PFSK-1 (cell line): ENCODE results near the gene DCUN1D2.

Experiments used
- FOXP2 ChIP-seq: optimal IDR thresholded peaks from 2 replicates; pipeline ENCODE3; 2011; ENCODE audit warnings: borderline replicate concordance, control low read depth, inconsistent platforms; ENCODE audit not compliant: insufficient read depth; ENCODE audit errors: extremely low read length, extremely low read depth
- POLR2AphosphoS5 ChIP-seq: IDR thresholded peaks from 2 replicates; pipeline ENCODE4 v1.6.1; 2012; ENCODE audit warnings: low read depth, mild to moderate bottlenecking, control low read depth, low read length, moderate library complexity
- SIN3A ChIP-seq: IDR thresholded peaks from 2 replicates; pipeline ENCODE4 v1.6.1; 2012; ENCODE audit warnings: mild to moderate bottlenecking, low read length, moderate library complexity, borderline replicate concordance; ENCODE audit not compliant: insufficient read depth
- TAF1 ChIP-seq: IDR thresholded peaks from 2 replicates; pipeline ENCODE4 v1.6.1; 2012; ENCODE audit warnings: low read length, control low read depth, borderline replicate concordance; ENCODE audit not compliant: insufficient read depth
- TF ChIP-seq, protein P1 (sequence below), 2 experiments: IDR thresholded peaks; 2 replicates each; pipeline versions ENCODE4 v1.6.1 to v1.8.0; 2011 to 2012; ENCODE audit warnings: low read depth in 2 of 2, low read length in 2 of 2, control low read depth in 1 of 2, inconsistent platforms in 1 of 2, mild to moderate bottlenecking in 1 of 2, moderate library complexity in 1 of 2; ENCODE audit not compliant: insufficient read depth in 1 of 2

Gene DCUN1D2

DNA sequence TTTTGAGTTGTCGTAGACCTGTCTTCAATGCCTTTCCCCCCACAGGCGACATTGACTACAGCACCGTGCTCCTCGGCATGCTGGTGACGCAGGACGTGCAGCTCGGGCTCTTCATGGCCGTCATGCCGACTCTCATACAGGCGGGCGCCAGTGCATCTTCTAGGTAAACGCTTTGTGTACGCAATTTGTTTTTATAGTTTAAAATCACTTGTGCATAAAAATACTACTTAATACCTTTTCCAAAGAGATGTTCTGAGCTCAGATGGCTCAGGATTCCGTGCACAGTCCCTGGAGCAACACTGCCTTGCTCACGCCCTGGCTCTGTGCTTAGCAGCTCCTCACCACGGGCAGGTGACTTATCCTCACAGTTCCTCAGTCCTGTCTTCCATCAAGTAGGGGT, 30.1 kb upstream of the DCUN1D2 start:
- TF ChIP-seq TAF1, result no peak
- TF ChIP-seq FOXP2, result no peak
- no peak for TF ChIP-seq SIN3A
- TF ChIP-seq POLR2AphosphoS5, result no peak
- TF ChIP-seq, protein P1, sequence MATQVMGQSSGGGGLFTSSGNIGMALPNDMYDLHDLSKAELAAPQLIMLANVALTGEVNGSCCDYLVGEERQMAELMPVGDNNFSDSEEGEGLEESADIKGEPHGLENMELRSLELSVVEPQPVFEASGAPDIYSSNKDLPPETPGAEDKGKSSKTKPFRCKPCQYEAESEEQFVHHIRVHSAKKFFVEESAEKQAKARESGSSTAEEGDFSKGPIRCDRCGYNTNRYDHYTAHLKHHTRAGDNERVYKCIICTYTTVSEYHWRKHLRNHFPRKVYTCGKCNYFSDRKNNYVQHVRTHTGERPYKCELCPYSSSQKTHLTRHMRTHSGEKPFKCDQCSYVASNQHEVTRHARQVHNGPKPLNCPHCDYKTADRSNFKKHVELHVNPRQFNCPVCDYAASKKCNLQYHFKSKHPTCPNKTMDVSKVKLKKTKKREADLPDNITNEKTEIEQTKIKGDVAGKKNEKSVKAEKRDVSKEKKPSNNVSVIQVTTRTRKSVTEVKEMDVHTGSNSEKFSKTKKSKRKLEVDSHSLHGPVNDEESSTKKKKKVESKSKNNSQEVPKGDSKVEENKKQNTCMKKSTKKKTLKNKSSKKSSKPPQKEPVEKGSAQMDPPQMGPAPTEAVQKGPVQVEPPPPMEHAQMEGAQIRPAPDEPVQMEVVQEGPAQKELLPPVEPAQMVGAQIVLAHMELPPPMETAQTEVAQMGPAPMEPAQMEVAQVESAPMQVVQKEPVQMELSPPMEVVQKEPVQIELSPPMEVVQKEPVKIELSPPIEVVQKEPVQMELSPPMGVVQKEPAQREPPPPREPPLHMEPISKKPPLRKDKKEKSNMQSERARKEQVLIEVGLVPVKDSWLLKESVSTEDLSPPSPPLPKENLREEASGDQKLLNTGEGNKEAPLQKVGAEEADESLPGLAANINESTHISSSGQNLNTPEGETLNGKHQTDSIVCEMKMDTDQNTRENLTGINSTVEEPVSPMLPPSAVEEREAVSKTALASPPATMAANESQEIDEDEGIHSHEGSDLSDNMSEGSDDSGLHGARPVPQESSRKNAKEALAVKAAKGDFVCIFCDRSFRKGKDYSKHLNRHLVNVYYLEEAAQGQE (IDR thresholded peaks at IDR 0.05; ENCODE audit: insufficient read depth in 1 of 2, low read depth in 2 of 2, low read length in 2 of 2), result no peak

DNA sequence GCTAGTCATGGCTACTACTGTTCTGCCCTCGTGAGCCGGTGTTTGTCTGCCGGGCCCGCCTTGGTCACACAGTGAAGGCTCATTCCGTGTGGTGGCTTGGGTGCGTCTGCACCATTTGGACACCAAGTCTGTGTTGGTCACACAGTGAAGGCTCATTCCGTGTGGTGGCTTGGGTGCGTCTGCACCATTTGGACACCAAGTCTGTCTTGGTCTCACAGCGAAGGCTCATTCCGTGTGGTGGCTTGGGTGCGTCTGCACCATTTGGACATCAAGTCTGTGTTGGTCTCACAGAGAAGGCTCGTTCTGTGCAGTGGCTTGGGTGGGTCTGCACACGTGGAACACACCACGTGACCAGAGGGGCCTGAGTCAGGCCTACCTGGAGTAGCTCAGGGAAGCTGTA, 29.0 kb upstream of the DCUN1D2 start:
- TF ChIP-seq FOXP2 (no peak), SIN3A (no peak), POLR2AphosphoS5 (no peak), TAF1 (no peak)
- TF ChIP-seq, protein P1 (IDR thresholded peaks at IDR 0.05; ENCODE audit: insufficient read depth in 1 of 2, low read depth in 2 of 2, low read length in 2 of 2), result no peak

DNA sequence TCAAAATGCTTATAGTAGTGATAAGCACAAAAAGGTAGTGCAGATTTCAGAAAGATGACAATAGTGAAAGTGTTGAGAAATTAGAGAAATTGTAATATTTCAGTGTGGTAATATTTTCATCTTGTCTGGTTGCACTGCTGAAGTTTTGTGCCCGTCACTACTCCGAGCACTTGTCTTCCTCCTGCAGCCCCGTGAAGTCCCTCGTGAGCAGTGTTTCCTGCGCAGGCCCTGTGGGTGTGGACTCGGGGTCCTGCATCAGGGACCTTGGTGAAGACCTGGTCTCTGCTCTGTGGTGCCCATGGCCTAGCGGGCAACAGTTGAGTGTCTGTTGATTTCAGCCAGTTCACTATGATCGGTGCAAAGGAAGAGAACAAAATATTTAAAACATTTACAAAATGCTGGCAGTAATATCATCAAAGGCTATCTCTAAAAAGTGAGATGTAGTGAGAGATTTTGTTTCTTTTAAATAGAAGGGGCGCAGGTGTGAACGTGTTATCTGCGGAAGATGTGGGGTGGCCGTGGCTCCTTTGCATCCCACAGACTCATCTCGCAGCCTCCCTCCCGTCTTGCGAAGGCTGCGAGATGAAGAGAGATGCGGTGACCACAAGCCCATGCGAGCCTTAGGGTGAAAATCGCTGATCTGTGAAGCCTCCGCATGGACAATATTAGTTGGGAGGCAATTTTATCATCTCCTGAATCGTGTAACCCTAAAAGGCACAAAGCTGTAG, 27.7 kb upstream of the DCUN1D2 start:
- TF ChIP-seq FOXP2, result no peak
- no peak for TF ChIP-seq POLR2AphosphoS5
- TF ChIP-seq, protein P1 (IDR thresholded peaks at IDR 0.05; ENCODE audit: insufficient read depth in 1 of 2, low read depth in 2 of 2, low read length in 2 of 2), result no peak

DNA sequence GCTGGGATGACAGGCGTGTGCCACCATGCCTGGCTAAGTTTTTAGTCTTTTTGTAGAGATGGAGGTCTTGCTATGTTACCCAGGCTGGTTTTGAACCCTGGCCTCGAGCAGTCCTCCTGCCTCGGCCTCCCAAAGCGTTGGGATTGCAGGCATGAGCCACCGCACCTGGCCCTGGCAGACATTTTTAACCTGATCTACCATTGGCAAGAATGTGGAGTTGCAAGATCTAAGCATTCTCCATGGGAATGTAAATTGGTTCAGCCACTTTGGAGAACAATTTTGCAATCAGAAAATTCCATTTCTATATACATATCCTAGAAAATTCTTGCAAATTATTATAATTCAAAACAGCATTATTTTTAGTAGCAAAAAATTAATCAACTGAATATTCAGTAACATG, 24.3 kb upstream of the DCUN1D2 start:
- TF ChIP-seq SIN3A (no peak), POLR2AphosphoS5 (no peak), TAF1 (no peak), FOXP2 (no peak)
- TF ChIP-seq, protein P1 (IDR thresholded peaks at IDR 0.05; ENCODE audit: insufficient read depth in 1 of 2, low read depth in 2 of 2, low read length in 2 of 2), result no peak

DNA sequence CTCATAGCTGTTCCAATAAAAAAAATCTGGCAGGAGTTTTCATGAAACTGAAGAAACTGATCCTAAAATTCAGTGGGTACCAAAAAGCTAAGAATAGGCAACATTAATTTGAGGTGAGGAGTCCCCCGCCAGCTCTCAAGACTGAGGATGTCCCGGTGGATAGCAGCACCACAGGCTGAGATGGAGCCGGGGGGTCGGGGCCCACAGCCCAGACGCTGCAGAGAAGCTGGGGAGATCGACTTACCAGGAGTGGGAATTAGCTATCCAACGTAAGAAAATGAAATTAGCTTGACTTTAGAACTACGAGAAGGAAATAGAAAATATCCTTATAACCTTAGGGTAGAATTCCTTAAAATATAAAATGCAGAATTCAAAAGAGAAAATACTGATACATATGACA, 23.2 kb upstream of the DCUN1D2 start:
- no peak for TF ChIP-seq FOXP2
- TF ChIP-seq TAF1, result no peak
- TF ChIP-seq SIN3A, result no peak
- TF ChIP-seq POLR2AphosphoS5, result no peak
- TF ChIP-seq, protein P1 (IDR thresholded peaks at IDR 0.05; ENCODE audit: insufficient read depth in 1 of 2, low read depth in 2 of 2, low read length in 2 of 2), result no peak
